D721Med (cell line): Measurements from ENCODE around the gene DERA.
"Not testable (repeated sequence)": the region's sequence is repeated elsewhere in the genome, so short reads cannot be mapped to it uniquely, and the experiment has no call there.

Source experiments
- DNase-seq: peaks from one replicate; pipeline ENCODE4 v3.0.0; 2011; ENCODE audit warnings: low spot score; ENCODE audit not compliant: insufficient read length
- FAIRE-seq: peaks from 2 replicates; lab custom pipeline; 2011; peaks lifted over from hg19 to GRCh38; lab: Jason Lieb, UNC
- TF ChIP-seq, protein P1 (sequence below): IDR thresholded peaks from 2 replicates; pipeline ENCODE4 v1.5.1; 2012; ENCODE audit warnings: mild to moderate bottlenecking, control low read depth; ENCODE audit not compliant: insufficient read depth; ENCODE audit errors: missing control alignments

DERA gene

DNA sequence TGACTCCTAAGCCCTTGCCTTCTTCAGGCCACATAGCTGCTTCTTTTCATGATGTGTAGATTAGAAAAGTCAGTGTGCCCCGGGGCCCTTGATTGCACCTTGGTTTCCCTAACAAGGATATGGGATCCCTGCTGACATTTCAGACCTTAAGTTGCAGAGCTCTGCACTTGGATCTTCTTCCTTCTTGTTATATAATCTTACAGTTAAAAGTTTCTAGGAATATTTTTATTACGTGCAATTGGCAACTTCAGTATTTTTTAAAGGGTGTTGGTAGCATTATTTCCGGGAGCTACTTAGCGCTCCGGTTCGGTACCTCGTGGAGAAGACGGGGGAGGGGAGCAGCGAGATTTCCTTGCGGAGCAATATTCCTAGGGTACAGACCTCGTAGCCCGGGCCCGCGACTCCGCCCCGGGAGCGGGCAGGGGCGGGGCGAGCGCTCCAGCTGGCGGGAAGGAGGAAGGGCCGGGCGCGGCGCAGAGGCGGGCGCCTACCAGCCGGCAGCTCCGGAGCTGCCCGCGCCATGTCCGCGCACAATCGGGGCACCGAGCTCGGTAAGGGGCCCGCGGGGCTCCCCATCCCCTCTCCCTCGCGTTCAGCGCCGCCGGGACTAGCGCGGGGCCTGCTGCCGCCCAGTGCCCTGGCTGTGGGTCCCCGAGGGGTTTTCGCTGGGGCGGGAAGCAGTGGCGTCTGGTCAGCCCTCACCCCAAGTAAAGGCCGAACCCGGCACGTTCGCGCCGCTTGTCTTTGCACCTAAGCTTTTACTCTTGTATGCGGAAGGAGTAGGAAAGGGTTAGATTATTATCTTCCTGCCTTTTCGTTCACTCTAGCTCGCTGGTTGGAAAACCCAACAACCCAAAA lies at the start of gene DERA:
TSS of gene DERA (plus strand) at position 469 of the 858 bp plus-strand sequence. CDS start at position 521, 52 bp downstream.
- FAIRE-seq (peak; percentile 53), DNase-seq (no peak)
- TF ChIP-seq, protein P1, sequence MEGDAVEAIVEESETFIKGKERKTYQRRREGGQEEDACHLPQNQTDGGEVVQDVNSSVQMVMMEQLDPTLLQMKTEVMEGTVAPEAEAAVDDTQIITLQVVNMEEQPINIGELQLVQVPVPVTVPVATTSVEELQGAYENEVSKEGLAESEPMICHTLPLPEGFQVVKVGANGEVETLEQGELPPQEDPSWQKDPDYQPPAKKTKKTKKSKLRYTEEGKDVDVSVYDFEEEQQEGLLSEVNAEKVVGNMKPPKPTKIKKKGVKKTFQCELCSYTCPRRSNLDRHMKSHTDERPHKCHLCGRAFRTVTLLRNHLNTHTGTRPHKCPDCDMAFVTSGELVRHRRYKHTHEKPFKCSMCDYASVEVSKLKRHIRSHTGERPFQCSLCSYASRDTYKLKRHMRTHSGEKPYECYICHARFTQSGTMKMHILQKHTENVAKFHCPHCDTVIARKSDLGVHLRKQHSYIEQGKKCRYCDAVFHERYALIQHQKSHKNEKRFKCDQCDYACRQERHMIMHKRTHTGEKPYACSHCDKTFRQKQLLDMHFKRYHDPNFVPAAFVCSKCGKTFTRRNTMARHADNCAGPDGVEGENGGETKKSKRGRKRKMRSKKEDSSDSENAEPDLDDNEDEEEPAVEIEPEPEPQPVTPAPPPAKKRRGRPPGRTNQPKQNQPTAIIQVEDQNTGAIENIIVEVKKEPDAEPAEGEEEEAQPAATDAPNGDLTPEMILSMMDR = no peak

DNA sequence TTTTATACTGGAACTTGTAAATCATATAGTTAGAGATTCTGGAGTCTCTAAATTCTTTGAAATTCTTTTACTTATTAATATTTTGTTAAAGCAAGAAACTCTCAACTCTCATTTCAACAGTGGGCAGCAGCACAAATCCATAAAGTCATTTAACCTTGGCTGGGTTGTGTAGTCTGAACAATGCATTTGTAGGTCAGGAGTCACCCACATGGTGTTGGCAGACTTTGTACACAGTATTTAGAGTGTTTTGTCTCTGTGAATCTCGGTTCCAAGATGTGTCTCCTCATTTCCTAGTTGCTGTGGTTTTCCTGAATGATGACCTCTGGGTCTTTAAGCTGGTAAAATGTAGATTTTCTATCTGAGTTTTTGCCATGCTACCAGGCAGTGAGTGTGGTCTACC lies 49.7 kb upstream of the DERA start:
- TF ChIP-seq, protein P1 = no peak
- DNase-seq = no peak
- FAIRE-seq = no peak

DNA sequence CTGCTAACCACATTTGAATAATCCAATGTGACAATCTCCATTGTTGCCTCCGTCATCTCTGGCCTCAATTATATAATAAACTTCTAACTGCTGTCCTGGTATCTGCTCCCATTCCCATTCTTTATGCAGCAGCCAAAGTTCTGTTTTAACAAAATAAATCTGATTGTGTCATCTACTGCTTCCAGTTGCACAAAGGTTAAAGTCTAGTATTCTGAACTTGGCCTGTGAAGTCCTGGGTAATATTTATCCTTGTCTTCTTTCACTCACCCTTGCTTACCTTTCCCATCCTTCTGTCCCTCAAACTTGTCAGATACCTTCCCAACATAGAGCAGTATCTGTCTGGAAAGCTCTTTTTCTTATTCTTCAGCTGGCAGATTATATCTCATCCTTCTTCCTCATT lies 48.3 kb upstream of the DERA start:
- TF ChIP-seq, protein P1 = no peak
- no peak for FAIRE-seq

DNA sequence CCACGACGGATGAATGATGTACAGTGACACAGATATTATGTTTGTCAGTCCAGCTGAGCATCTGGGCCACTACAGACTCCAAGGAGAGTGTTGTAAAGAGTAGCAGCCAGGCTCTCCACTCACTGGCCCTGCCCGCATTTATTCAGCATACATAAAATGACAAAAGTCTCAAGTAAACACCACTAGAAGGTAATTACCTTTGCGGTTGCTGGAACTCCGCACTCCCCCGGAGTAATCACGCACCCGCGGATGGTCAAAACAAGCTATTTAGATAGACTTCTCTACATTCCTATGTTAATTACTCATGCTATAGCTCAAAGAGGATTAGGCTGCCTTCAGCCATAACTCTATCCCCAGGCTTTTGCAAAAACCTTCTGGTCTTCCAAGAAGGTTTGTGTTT lies 47.8 kb upstream of the DERA start:
- FAIRE-seq (no peak), DNase-seq (no peak)
- TF ChIP-seq, protein P1 = no peak

More for the DNA sequence above, 48.3 kb upstream of the DERA start:
- no peak for DNase-seq

DNA sequence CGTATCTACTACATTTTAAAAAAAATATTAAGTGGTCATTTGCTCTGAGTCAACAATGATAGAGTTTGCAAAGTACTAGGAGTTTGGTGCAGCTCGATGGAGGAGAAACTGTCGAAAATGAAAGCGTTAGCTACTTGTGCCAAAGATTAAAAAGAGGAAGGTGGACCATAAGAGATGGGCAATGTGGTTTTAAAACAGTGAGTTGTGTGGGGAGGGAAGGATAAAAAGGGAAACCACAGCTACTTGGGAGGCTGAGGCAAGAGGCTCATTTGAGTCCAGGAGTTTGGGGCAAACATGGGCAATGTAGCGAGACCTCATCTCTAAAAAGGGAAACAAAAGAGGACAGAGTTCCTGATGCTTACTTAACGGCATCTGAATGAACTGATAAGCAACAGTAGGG lies 47.1 kb upstream of the DERA start:
- no peak for DNase-seq
- FAIRE-seq = no peak
- TF ChIP-seq, protein P1 = no peak

DNA sequence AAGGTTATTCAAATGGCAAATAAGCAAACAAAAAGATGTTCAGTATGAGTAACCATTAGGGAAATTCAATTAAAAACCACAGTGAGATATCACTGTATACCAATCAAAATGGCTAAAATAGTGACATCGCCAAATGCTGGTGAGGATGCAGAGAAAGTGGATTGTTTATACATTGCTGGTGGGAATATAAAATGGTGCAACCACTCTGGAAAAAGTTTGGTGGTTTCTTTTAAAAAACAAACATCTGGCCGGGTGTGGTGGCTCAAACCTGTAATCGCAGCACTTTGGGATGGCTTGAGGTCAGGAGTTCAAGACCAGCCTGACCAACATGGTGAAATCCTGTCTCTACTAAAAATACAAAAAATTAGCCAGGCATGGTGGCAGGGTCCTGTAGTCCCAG lies 42.9 kb upstream of the DERA start:
- TF ChIP-seq, protein P1 = no peak
- no peak for FAIRE-seq
- no peak for DNase-seq

DNA sequence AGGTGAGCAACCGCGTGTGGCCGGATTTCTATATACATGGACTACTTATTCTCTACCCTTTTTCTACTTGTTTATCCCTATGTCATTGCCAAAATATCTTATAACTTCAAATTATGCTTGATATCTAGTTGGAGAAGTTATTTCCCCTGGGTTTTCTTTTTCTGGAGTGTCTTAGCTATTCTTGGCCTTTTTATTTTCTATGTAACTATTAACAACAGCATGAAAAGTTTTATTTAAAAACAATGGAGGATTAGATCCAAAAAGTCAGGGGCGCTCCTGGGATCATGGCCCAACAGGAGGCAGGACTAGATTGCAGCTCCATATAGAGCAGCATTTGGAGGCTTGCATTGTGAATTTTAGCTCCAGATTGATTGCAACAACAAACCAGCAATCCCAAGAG lies 37.6 kb upstream of the DERA start:
- no peak for DNase-seq
- no peak for FAIRE-seq
- TF ChIP-seq, protein P1 = no peak

DNA sequence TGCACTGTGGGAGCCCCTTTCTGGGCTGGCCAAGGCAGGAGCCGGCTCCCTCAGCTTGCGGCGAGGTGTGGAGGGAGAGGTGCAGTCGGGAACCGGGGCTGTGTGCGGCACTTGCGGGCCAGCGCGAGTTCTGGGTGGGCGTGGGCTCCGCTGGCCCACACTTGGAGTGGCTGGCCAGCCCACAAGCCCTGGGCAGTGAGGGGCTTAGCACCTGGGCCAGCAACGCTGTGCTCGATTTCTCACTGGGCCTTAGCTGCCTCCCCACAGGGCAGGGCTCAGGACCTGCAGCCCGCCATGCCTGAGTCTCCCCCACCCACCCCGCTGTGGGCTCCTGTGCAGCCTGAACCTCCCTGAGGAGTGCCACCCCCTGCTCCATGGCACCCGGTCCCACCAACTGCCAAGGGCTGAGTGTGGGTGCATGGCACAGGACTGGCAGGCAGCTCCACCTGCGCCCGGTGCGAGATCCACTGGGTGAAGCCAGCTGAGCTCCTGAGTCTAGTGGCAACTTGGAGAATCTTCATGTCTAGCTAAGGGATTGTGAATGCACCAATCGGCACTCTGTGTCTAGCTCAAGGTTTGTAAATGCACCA lies 36.5 kb upstream of the DERA start:
- not testable (repeated sequence) for DNase-seq, FAIRE-seq
